Lower leg skin (tissue), 3 donors: ENCODE results near the gene KIAA0513.

ENCODE experiments used
- CTCF ChIP-seq, 3 donors: fragments of 450-650 bp; IDR thresholded peaks; one replicate each; pipeline ENCODE4 v1.5.1; 2016; ENCODE audit warnings: antibody characterized with exemption in 3 of 3, mild to moderate bottlenecking in 3 of 3, moderate library complexity in 2 of 3
- POLR2A ChIP-seq, 2 donors: fragments of 450-650 bp; IDR thresholded peaks; one replicate each; pipeline ENCODE4 v1.6.1; 2016 to 2017; ENCODE audit warnings: antibody characterized with exemption in 2 of 2, mild to moderate bottlenecking in 1 of 2, moderate library complexity in 1 of 2

GRCh38 chr16:85104821-85105391 lies 77.3 kb downstream of the KIAA0513 start:
- TF ChIP-seq CTCF (IDR thresholded peaks at IDR 0.05) = no peak
- no peak for TF ChIP-seq POLR2A (IDR thresholded peaks at IDR 0.05)
